ENCODE data around the gene UBE2Z. TPM values are rescaled to one million over a fixed set of nuclear protein-coding genes. Genes with fewer than 3 reads are reported as not detected.

UBE2Z gene
- total RNA-seq, 6 donors from 2014 or later = 38.6 to 79.6 (median 60.7) TPM

DNA sequence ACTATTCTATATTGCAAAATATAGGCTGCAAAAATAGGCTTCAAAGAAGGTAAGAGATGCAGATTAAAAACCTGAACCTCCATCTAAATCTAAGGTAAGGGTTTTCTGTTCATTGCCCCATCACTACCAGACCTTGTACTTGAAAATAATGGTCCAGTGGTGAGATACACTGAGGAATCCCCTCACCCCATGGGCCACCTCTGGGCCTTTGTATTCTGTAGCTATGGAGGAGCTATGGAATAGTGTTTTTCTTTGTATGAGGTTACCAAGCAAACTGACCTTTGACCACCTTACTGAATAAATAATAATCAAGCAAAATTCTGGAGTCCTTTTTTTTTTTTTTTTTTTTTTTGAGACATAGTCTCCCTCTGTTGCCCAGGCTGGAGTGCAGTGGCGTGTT is 4.8 kb upstream of the UBE2Z start:
- WGBS, 2 donors = 100% methylated on average over 1 of the region's 1 CpG

DNA sequence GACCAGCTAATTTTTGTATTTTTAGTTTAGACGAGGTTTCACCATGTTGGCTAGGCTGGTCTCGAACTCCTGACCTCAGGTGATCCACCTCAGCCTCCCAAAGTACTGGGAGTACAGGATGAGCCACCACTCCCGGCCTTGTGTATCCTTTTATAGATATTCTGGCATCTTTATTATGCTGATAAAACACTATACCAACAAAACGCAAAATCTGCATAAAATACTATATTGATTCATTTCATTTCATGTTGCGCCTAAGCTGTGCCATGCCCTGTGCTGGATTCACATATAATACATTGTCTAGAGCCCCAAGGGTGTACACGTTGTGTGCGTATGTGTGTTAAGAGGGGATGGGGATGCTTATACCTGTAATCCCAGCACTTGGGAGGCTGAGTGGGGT is 3.8 kb upstream of the UBE2Z start:
- no peak for TF ChIP-seq POLR2AphosphoS5 (IDR thresholded peaks at IDR 0.05)
- TF ChIP-seq, protein P1, sequence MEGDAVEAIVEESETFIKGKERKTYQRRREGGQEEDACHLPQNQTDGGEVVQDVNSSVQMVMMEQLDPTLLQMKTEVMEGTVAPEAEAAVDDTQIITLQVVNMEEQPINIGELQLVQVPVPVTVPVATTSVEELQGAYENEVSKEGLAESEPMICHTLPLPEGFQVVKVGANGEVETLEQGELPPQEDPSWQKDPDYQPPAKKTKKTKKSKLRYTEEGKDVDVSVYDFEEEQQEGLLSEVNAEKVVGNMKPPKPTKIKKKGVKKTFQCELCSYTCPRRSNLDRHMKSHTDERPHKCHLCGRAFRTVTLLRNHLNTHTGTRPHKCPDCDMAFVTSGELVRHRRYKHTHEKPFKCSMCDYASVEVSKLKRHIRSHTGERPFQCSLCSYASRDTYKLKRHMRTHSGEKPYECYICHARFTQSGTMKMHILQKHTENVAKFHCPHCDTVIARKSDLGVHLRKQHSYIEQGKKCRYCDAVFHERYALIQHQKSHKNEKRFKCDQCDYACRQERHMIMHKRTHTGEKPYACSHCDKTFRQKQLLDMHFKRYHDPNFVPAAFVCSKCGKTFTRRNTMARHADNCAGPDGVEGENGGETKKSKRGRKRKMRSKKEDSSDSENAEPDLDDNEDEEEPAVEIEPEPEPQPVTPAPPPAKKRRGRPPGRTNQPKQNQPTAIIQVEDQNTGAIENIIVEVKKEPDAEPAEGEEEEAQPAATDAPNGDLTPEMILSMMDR (IDR thresholded peaks at IDR 0.05) = no peak
- no peak for TF ChIP-seq EP300 (IDR thresholded peaks at IDR 0.05)
- TF ChIP-seq POLR2A (IDR thresholded peaks at IDR 0.05) = no peak
- no peaks in the 10 kb centered on the region for H3K27me3 ChIP-seq
- DNase-seq (no peak), ATAC-seq (ENCODE audit: low FRiP score in 2 of 2) (no peak)
- 92 to 93% methylated on average over 7 of the region's 7 CpGs for WGBS, 2 donors
- no peaks in the 10 kb centered on the region for H3K9me3 ChIP-seq
- peaks cover 7 to 14% (median 11%) of the 10 kb centered on the region in 4 donors for H3K4me1 ChIP-seq
- H3K27ac ChIP-seq = no peak overlapping the region
- no peaks in the 10 kb centered on the region for H3K36me3 ChIP-seq
- no peak overlapping the region for H3K4me3 ChIP-seq

More for the DNA sequence above, 4.8 kb upstream of the UBE2Z start:
- TF ChIP-seq POLR2AphosphoS5 (IDR thresholded peaks at IDR 0.05) (no peak), EP300 (IDR thresholded peaks at IDR 0.05) (no peak), POLR2A (IDR thresholded peaks at IDR 0.05) (no peak)
- TF ChIP-seq, protein P1 (IDR thresholded peaks at IDR 0.05) = no peak
- Histone ChIP-seq H3K9me3 (no peaks in the 10 kb centered on the region), H3K4me3 (no peak overlapping the region), H3K27ac (no peak overlapping the region), H3K27me3 (no peaks in the 10 kb centered on the region), H3K4me1 (peaks cover 5 to 9% (median 7%) of the 10 kb centered on the region in 4 donors), H3K36me3 (peaks cover 0 to 2% (median 0%) of the 10 kb centered on the region in 4 donors)
- ATAC-seq (ENCODE audit: low FRiP score in 2 of 2) (no peak), DNase-seq (no peak)

DNA sequence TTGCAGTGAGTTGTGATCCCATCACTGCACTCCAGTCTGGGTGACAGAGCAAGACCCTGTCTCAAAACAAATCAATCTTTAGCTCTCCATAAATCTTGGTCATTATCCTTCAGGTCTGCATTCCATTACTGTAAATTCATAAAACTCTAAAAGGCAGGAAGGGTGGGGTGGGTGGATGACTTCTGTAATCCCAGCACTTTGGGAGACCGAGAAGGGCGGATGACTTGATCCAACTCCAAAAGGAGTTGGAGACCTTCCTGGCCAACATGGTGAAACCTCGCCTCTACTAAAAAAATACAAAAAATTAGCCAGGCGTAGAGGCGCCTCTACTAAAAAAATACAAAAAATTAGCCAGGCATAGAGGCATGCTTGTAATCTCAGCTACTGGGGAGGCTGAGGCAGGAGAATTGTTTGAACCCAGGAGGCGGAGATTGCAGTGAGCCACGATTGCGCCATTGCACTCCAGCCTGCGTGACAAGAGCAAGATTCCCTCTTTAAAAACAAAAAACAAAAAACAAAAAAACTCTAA is 2.2 kb upstream of the UBE2Z start:
- WGBS, 2 donors = 83 to 88% methylated on average over 9 of the region's 9 CpGs
- DNase-seq (no peak), ATAC-seq (ENCODE audit: low FRiP score in 2 of 2) (no peak)
- peaks cover 0 to 9% (median 1%) of the 10 kb centered on the region in 4 donors for H3K36me3 ChIP-seq
- no peak overlapping the region for H3K4me3 ChIP-seq
- H3K27ac ChIP-seq = no peak overlapping the region
- H3K9me3 ChIP-seq = no peaks in the 10 kb centered on the region
- peaks cover 23 to 30% (median 27%) of the 10 kb centered on the region in 4 donors for H3K4me1 ChIP-seq
- TF ChIP-seq, protein P1 (IDR thresholded peaks at IDR 0.05) = no peak
- TF ChIP-seq POLR2A (IDR thresholded peaks at IDR 0.05) (no peak), POLR2AphosphoS5 (IDR thresholded peaks at IDR 0.05) (no peak), EP300 (IDR thresholded peaks at IDR 0.05) (no peak)
- no peaks in the 10 kb centered on the region for H3K27me3 ChIP-seq

DNA sequence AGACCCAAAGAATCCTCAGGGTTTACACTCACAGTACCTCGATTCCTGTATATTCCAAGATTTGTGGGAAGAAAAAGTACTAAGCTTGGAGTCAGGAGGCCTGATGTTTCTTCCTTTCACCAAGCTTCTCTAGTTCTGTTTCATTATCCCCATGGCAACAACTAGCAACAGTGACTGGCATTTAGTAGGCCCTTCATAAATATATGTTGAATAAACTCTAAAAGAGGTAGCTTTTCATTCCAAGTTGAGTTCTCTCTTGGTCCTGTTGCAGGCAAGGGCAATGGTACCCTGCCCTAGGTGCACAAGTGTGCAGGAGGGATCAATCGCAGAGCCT is 527 bp upstream of the UBE2Z start:
- Histone ChIP-seq H3K9me3 (no peaks in the 10 kb centered on the region), H3K4me3 (peak overlapping the region; percentile 3 to 96 (median 96)), H3K27ac (peak overlapping the region; percentile 88 to 95 (median 94)), H3K4me1 (peaks cover 27 to 31% (median 30%) of the 10 kb centered on the region in 4 donors), H3K27me3 (no peaks in the 10 kb centered on the region), H3K36me3 (peaks cover 0 to 19% (median 4%) of the 10 kb centered on the region in 4 donors)
- DNase-seq (no peak), ATAC-seq (ENCODE audit: low FRiP score in 2 of 2) (peak in 1 of 2 donors; percentile 5)
- WGBS, 2 donors = 43 to 47% methylated on average over 2 of the region's 2 CpGs
- no peak for TF ChIP-seq POLR2A (IDR thresholded peaks at IDR 0.05)

DNA sequence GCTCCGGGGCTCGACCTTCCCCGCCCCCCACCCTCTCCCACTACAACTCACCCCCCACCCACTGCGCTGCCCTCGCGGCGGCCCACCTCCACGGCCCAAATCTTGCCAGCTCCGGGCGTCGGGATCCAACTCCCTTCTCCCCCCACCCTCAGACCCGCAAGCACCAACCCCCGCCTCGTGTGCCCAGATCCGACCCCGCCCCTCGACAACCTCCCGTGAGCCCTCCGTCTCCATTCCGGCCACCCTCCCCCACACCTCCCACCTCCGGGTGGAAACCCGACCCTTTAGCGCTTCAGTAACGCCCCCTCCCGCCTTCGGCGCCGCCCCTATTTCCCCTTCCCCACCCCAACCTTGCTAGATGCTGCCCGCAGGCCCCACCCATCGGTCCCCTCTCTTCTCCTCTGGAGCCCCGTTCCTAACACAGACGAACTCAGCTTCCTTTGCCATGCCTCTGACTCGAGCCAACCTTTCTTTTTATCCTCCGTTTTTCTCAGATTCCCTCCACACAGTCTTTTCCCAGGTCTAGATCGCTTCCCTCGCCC is 717 bp downstream of the UBE2Z start:
- H3K4me1 ChIP-seq = peaks cover 27 to 36% (median 30%) of the 10 kb centered on the region in 4 donors
- TF ChIP-seq POLR2AphosphoS5 (IDR thresholded peaks at IDR 0.05) (peak in 1 of 2 donors; percentile 33), POLR2A (IDR thresholded peaks at IDR 0.05) (no peak)
- TF ChIP-seq, protein P1 (IDR thresholded peaks at IDR 0.05) = no peak
- H3K27ac ChIP-seq = peak overlapping the region; percentile 88 to 95 (median 94)
- H3K27me3 ChIP-seq = no peaks in the 10 kb centered on the region
- peak; percentile 27 to 73 for ATAC-seq (ENCODE audit: low FRiP score in 2 of 2)
- H3K9me3 ChIP-seq = no peaks in the 10 kb centered on the region
- WGBS, 2 donors = 2 to 4% methylated on average over 25 to 30 of the region's 36 CpGs
- peak overlapping the region; percentile 63 to 96 (median 96) for H3K4me3 ChIP-seq
- peak; percentile 87 to 91 for DNase-seq
- H3K36me3 ChIP-seq = peaks cover 3 to 32% (median 14%) of the 10 kb centered on the region in 4 donors
